ENCODE measurements around the gene FGFR4.

FGFR4 gene

DNA sequence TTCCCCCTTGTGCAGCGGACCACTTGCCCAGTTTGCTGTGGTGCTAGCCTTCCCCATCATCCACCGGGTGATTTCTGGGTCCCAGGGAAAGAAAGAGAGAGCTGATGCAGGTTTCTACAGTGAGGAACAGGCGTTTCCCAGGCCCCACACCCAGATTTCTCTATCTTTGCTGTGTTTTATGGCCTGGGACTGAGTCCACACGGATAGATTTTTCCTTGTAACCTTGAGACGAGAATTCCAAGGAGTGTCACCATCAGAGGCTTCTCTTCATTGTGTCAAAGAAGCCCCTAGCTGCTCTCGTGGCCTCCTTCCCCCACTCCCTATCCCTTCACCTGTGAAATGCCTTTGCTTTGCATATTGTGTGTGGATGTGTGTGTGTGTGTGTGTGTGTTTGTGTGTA lies 21.2 kb upstream of the FGFR4 start:
- no peak overlapping the region for H3K4me2 ChIP-seq (ENCODE audit: insufficient read depth, low read length)
- ATAC-seq (ENCODE audit: insufficient read depth, low read depth) = no peak
- DNase-seq = no peak
- no peak overlapping the region for H3K4me3 ChIP-seq (ENCODE audit: low read depth in 1 of 2, low read length in 2 of 2)
- no peak overlapping the region for H3K27ac ChIP-seq (ENCODE audit: low read length)
- no peaks in the 10 kb centered on the region for H3K9me3 ChIP-seq (ENCODE audit: insufficient read depth, low read length, severe bottlenecking)
- no peak overlapping the region for H3K9ac ChIP-seq (ENCODE audit: low read depth, low read length)
- H3K36me3 ChIP-seq (ENCODE audit: insufficient read depth, low read length) = peaks cover 53% of the 10 kb centered on the region
- H3K27me3 ChIP-seq (ENCODE audit: insufficient read depth, low read length, poor library complexity) = no peaks in the 10 kb centered on the region
- H4K20me1 ChIP-seq (ENCODE audit: insufficient read depth, low read length) = peaks cover 2% of the 10 kb centered on the region; the same call in 1 of the 2 replicates
- H3K79me2 ChIP-seq (ENCODE audit: insufficient read depth, low read length) = no peaks in the 10 kb centered on the region
- H2AFZ ChIP-seq (ENCODE audit: low read depth, low read length) = no peak overlapping the region
- TF ChIP-seq CTCF (IDR thresholded peaks at IDR 0.05; ENCODE audit: borderline replicate concordance, extremely low read depth, low read length, poor library complexity, severe bottlenecking) (no peak), EZH2 (IDR thresholded peaks at IDR 0.05; ENCODE audit: borderline replicate concordance, low read depth, low read length, severe bottlenecking) (no peak)
- no peaks in the 10 kb centered on the region for H3K4me1 ChIP-seq (ENCODE audit: insufficient read depth, low read length)

DNA sequence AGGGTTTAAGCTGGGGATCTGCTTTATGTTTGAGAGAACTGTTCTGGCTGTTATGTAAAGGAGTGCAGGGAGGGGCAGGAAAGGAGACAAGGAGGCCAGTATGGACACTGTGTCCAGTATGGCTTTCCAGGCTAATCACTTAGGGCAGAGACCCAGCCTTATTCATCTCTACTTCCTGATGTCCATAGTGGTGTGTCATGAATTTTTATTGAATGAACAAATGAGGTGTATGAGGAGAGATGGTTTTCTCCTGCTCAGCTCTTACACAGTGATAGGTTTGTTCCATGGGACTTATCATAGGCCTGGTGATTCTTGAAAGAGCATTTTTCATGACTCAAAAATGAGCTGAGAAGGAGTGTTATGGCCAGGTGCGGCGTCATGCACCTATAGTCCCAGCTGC lies 20.5 kb upstream of the FGFR4 start:
- Histone ChIP-seq H3K36me3 (ENCODE audit: insufficient read depth, low read length) (peaks cover 53% of the 10 kb centered on the region), H3K4me2 (ENCODE audit: insufficient read depth, low read length) (no peak overlapping the region), H3K27me3 (ENCODE audit: insufficient read depth, low read length, poor library complexity) (no peaks in the 10 kb centered on the region), H3K9ac (ENCODE audit: low read depth, low read length) (no peak overlapping the region), H3K27ac (ENCODE audit: low read length) (no peak overlapping the region), H3K9me3 (ENCODE audit: insufficient read depth, low read length, severe bottlenecking) (no peaks in the 10 kb centered on the region), H4K20me1 (ENCODE audit: insufficient read depth, low read length) (peaks cover 2% of the 10 kb centered on the region; the same call in 1 of the 2 replicates), H2AFZ (ENCODE audit: low read depth, low read length) (no peak overlapping the region), H3K4me1 (ENCODE audit: insufficient read depth, low read length) (no peaks in the 10 kb centered on the region), H3K79me2 (ENCODE audit: insufficient read depth, low read length) (no peaks in the 10 kb centered on the region), H3K4me3 (ENCODE audit: low read depth in 1 of 2, low read length in 2 of 2) (no peak overlapping the region)
- TF ChIP-seq CTCF (IDR thresholded peaks at IDR 0.05; ENCODE audit: borderline replicate concordance, extremely low read depth, low read length, poor library complexity, severe bottlenecking) (no peak), EZH2 (IDR thresholded peaks at IDR 0.05; ENCODE audit: borderline replicate concordance, low read depth, low read length, severe bottlenecking) (no peak)
- DNase-seq (no peak), ATAC-seq (ENCODE audit: insufficient read depth, low read depth) (no peak)

DNA sequence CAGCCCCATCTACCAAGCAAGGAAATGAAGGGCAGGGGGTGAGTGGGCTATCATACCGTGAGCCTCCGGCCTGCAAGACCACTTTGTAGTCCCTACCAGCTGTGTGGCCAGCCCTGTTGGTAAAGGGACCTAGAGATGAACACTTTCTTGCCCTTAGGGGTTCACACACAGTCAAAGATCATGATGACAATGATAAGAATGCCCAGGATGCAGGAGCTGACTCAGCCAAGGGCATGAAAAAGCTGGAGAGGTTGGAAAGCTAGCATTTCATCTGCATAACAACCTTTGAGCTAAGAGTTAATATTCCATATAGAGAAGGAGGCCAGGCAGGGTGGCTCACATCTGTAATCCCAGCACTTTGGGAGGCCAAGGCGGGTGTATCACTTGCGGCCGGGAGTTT lies 19.2 kb upstream of the FGFR4 start:
- no peak for ATAC-seq (ENCODE audit: insufficient read depth, low read depth)
- TF ChIP-seq EZH2 (IDR thresholded peaks at IDR 0.05; ENCODE audit: borderline replicate concordance, low read depth, low read length, severe bottlenecking) (no peak), CTCF (IDR thresholded peaks at IDR 0.05; ENCODE audit: borderline replicate concordance, extremely low read depth, low read length, poor library complexity, severe bottlenecking) (no peak)

More for the DNA sequence above, 19.2 kb upstream of the FGFR4 start:
- no peaks in the 10 kb centered on the region for H3K79me2 ChIP-seq (ENCODE audit: insufficient read depth, low read length)
- no peak overlapping the region for H2AFZ ChIP-seq (ENCODE audit: low read depth, low read length)
- DNase-seq = no peak
- peaks cover 5% of the 10 kb centered on the region; the same call in 1 of the 2 replicates for H4K20me1 ChIP-seq (ENCODE audit: insufficient read depth, low read length)
- H3K9ac ChIP-seq (ENCODE audit: low read depth, low read length) = no peak overlapping the region
- H3K27ac ChIP-seq (ENCODE audit: low read length) = no peak overlapping the region
- no peak overlapping the region for H3K4me2 ChIP-seq (ENCODE audit: insufficient read depth, low read length)
- H3K4me3 ChIP-seq (ENCODE audit: low read depth in 1 of 2, low read length in 2 of 2) = no peak overlapping the region
- no peaks in the 10 kb centered on the region for H3K9me3 ChIP-seq (ENCODE audit: insufficient read depth, low read length, severe bottlenecking)
- no peaks in the 10 kb centered on the region for H3K27me3 ChIP-seq (ENCODE audit: insufficient read depth, low read length, poor library complexity)
- peaks cover 46% of the 10 kb centered on the region for H3K36me3 ChIP-seq (ENCODE audit: insufficient read depth, low read length)
- H3K4me1 ChIP-seq (ENCODE audit: insufficient read depth, low read length) = no peaks in the 10 kb centered on the region
